ENCODE data around the gene AGPAT3.

DNA sequence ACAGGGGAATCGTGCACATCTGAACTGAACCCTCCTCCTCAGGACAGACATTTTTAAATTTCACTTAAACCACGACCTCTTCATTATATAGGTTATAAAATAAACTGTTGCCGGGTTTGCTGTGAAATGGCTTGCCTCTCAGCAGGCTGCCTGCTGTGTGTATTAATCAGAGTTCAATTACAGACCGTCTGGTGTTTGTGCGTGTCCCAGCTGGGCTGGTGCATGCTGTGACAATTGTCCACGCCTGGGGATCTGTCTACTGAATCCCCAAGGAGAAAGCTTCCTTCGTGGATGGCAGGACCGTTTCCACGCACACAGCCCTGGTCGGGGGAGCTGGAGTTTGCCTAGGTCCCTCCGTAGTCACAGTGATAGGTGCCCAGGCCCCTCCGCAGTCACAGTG lies 13.4 kb upstream of the AGPAT3 start:
- TF ChIP-seq POLR2A (IDR thresholded peaks at IDR 0.05; ENCODE audit: low read length) (no peak), GATA1 (IDR thresholded peaks at IDR 0.05; ENCODE audit: low read depth, low read length) (no peak)
